ENCODE results near the gene DAGLB.

GRCh38 chr7:6360841-6361240 is 86.9 kb downstream of the DAGLB start:
- no peak for TF ChIP-seq CTCF (IDR thresholded peaks at IDR 0.05 in 8 of 11, conservative IDR thresholded peaks at IDR 0.05 in 3 of 11)
- TF ChIP-seq POLR2A (IDR thresholded peaks at IDR 0.05): no peak
- no peak for TF ChIP-seq POLR2AphosphoS5 (IDR thresholded peaks at IDR 0.05)
